HG03432 (cell line): Measurements from ENCODE around the gene AIF1.

Experiments
- ATAC-seq: cut with Tn5 transposase; IDR thresholded peaks from one replicate; pipeline ENCODE4 v1.9.1; 2021; ENCODE audit warnings: mild to moderate bottlenecking, moderate library complexity; ENCODE audit not compliant: unreplicated experiment

AIF1 gene

DNA sequence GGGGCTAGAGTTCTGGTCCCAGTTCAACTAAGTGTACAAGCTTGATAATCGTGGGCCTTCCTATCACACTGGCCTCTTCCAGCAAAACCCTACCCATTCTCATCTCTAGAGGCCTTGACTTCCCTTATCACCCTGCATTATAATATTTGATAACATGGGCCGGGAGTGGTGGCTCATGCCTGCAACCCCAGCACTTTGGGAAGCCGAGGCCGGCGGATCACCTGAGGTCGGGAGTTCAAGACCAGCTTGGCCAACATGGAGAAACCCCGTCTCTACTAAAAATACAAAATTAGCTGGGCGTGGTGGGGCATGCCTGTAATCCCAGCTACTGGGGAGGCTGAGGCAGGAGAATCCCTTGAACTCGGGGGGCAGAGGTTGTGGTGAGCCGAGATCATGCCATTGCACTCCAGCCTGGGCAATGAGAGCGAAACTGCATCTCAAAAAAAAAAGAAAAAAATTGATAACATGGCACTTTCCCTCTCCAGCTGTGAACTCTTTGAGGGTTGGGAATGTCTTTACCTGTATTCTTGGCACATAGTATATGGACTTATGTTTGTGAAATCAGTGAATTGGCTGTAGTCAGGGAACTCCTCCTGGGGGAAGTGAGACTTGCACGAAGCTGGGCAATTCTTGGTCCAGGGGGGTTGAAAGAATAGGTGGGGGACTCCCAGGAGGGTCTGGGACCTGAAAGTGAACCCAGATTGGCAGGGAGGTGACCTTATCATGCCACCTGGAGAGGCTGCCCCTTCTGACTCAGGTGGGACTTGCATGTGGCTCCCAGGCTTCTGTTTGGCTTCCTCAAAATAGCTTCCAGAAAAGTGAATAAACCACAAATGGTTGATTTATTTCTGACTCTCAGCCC is 46.5 kb downstream of the AIF1 start:
- ATAC-seq = no peak

DNA sequence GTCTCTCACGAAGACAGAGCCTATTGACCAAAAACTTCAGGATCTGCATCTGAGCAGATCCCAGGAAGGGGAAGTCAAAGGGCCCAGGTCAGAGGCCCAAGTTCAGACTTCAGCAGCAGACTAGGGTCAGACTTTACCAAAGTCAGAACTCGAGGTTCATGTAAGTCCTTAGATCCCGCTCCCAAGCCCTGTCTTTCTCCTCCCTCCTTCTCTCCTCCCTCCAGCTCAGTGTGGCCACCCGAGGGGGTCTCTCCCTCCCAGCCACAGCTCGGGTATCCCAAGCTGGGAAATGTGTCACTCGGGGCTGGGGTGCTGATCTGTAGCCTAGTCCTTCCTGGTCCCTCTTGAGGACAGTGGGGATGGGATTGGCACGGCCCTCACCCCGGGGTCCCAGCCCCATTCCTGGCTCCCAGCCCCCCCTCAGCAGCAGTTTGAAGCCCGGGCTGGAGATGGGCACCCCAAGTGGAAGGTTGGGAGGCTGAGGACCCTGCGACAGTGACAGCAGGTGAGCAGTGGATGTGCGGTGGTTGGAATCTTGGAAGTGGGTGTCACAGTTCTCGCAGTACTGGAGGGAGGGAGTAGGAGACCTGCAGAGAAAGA is 47.2 kb downstream of the AIF1 start:
- no peak for ATAC-seq

DNA sequence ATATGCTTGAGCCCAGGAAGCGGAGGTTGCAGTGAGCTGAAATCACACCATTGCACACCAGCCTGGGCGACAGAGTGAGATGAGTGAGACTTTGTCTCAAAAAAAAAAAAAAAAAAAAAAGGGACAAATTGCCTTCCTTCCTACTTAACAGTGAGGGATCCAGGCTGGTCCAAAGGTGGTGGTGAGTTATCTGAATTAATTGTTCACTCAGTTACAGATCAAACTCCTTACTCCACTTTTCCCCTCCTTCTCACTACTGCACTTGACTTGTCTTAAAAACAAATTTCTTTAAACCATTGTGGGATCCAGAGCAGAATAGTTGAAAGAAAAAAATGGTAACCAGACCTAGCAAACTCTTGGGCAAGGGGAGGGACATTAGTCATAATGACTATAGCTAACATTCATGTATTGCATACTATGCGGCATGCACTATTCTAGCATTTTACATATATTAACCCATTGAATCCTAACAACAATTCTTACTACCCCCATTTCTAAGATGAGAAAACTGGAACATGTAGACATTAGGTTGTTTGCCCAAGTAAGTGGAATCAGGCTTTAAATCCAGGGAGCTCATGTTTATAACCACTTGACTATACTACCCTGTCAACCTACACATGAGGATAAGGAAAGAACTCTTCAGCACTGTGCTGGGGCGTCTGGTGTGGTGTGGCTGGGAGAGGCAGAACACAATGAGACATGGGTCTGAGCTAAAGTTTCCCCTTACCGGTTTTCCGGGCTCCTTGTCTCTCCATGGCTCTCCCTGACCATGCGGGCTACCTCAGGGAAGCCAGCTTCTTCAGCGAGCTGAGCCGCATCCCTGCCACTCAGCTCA is 48.3 kb downstream of the AIF1 start:
- ATAC-seq = no peak

DNA sequence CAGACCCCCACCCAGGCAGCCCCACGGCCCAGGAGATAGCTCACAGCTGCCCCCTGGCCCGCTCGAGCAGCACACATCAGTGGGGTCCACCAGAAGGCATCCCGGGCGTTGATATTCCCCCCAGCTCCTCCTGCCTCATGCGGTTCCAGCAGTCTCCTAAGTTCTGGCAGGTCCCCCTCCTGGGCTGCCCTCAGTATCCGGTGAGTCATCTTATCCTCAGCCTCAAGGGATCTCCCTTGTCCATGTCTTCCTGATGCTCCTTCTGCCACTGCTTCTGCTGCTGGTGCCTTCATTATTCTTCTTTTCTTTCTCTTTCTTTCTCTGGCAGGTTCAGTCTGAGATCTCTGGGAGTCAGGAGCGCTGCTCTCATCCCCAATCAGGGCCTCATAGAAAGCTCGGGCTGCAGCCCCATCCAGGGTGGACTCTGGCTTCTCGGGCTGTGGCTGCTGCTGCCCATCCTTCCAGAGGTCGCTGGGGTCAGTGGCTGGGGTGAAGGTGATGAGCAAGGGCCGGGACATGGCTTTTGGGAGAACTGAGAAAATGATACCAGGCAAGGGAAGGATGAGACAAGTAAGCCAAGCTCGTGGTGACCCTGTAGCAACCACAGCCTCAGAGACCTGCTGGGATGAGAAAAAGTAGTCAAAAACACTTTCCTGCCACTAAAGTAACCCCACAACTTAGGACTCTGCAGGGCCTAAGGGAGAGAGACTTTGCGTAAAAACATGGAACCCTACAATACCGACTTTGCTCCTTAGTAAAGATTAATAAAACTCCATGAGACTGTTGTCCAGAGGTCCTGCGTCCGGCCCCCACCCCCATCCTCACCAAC is 49.1 kb downstream of the AIF1 start:
- no peak for ATAC-seq

DNA sequence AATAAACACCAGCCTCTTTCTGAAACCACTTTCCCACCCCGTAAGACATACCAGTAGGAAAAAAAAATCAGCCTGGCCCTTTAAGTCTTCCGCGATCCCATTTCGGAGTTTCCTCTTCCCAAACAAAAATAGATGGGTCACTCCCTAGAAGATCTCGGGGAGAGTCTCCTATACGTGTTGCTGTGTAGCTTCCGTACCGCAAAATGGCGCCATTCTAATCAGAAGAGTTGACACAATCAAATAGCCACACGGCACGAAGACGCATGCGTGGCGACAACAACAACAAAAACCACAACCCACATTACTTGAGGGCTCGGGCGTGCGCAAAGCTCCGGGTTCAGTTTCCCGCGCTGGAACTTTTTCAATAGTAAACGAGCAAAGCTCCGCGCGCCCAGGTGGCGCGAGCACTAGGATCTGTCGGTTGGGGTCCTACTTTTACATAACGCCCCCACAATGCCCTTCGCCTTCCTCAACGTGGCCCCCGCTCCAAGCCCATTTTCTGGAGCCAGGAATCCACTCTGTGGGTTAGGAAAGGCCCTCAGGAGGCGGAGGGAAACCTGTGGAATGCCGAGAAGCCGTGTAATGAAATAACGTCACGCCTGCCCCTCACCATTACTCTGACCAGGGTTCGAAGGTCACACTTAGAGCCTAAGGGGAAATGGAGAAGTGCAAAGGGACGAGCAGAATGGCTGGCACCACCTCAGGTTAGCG is 49.9 kb downstream of the AIF1 start, which contains the start of gene GPANK1:
Gene GPANK1, minus strand, starts transcription at position 208 of the 711 bp plus-strand sequence. CDS start 519 bp downstream, outside the sequence.
- ATAC-seq = peak; percentile 33

GRCh38 chr6:31665501-31666336 is 50.7 kb downstream of the AIF1 start, which contains the start of gene CSNK2B:
Gene CSNK2B, plus strand, starts transcription at chr6:31666080. Its CDS starts 752 bp downstream, at chr6:31666832.
- ATAC-seq = peak; percentile 80

- ATAC-seq = no peak
Observed at GRCh38 chr6:31666337-31666965, 51.4 kb downstream of the AIF1 start.
